NCI-H446 treated with DMSO at 0.1 percent for 48 hours (cell line): ENCODE measurements around the gene CACNA1C.

Experiments used
- DNase-seq: peaks from one replicate; lab custom pipeline; 2025; lab: John Stamatoyannopoulos, UW

CACNA1C gene

GRCh38 chr12:2627076-2627834 lies 574.5 kb downstream of the CACNA1C start:
- no peak for DNase-seq

GRCh38 chr12:2627835-2628191 lies 575.0 kb downstream of the CACNA1C start:
- no peak for DNase-seq

GRCh38 chr12:2628401-2628800 lies 575.6 kb downstream of the CACNA1C start:
- no peak for DNase-seq

GRCh38 chr12:2629051-2629450 lies 576.3 kb downstream of the CACNA1C start:
- peak; percentile 64 for DNase-seq

- DNase-seq = no peak
These were observed 579.0 kb downstream of the CACNA1C start for GRCh38 chr12:2631653-2632350.

GRCh38 chr12:2633176-2633824 lies 580.5 kb downstream of the CACNA1C start:
- DNase-seq = no peak

- DNase-seq = no peak
These were observed 581.0 kb downstream of the CACNA1C start for GRCh38 chr12:2633825-2634200.

- DNase-seq = no peak
These were observed 581.7 kb downstream of the CACNA1C start for GRCh38 chr12:2634471-2634870.

GRCh38 chr12:2636741-2637340 lies 584.1 kb downstream of the CACNA1C start:
- DNase-seq = no peak

GRCh38 chr12:2637371-2637770 lies 584.6 kb downstream of the CACNA1C start:
- no peak for DNase-seq

- no peak for DNase-seq
These were observed 585.7 kb downstream of the CACNA1C start for GRCh38 chr12:2638273-2639019.

GRCh38 chr12:2639020-2639298 lies 586.2 kb downstream of the CACNA1C start:
- DNase-seq = no peak

- DNase-seq = peak; percentile 46
These were observed 587.5 kb downstream of the CACNA1C start for GRCh38 chr12:2640281-2640680.

GRCh38 chr12:2640709-2641108 lies 587.9 kb downstream of the CACNA1C start:
- DNase-seq = no peak

GRCh38 chr12:2641207-2641606 lies 588.4 kb downstream of the CACNA1C start:
- DNase-seq = no peak

- DNase-seq = no peak
These were observed 589.0 kb downstream of the CACNA1C start for GRCh38 chr12:2641761-2642160.

GRCh38 chr12:2642176-2642892 lies 589.5 kb downstream of the CACNA1C start:
- DNase-seq = no peak

- no peak for DNase-seq
These were observed 590.2 kb downstream of the CACNA1C start for GRCh38 chr12:2642896-2643425.

- no peak for DNase-seq
These were observed 590.9 kb downstream of the CACNA1C start for GRCh38 chr12:2643576-2644135.

GRCh38 chr12:2644683-2645405 lies 592.1 kb downstream of the CACNA1C start:
- no peak for DNase-seq
